ENCODE measurements around the gene EIF3B.

The EIF3B gene

GRCh38 chr7:2350055-2350454 is 4.6 kb upstream of the EIF3B start:
- H3K36me3 ChIP-seq: no peaks in the 10 kb centered on the region

GRCh38 chr7:2350861-2351260 is 3.8 kb upstream of the EIF3B start:
- H3K9ac ChIP-seq: no peak overlapping the region
- no peaks in the 10 kb centered on the region for H3K36me3 ChIP-seq
- no peak for TF ChIP-seq Cebpa-rat (IDR thresholded peaks at IDR 0.05)
- H3K27me3 ChIP-seq: no peaks in the 10 kb centered on the region
- H3K4me1 ChIP-seq: peaks cover 30% of the 10 kb centered on the region
- H3K4me2 ChIP-seq: no peak overlapping the region
- no peaks in the 10 kb centered on the region for H3K9me3 ChIP-seq
- no peak overlapping the region for H3K27ac ChIP-seq
- H4K20me1 ChIP-seq: peaks cover 11% of the 10 kb centered on the region
- no peak overlapping the region for H3K4me3 ChIP-seq

More at GRCh38 chr7:2350055-2350454, 4.6 kb upstream of the EIF3B start:
- peaks cover 3% of the 10 kb centered on the region for H4K20me1 ChIP-seq
- H3K27ac ChIP-seq: peak overlapping the region; percentile 18; the same call in 1 of the 2 replicates
- no peak overlapping the region for H3K9ac ChIP-seq
- H3K4me1 ChIP-seq: peaks cover 28% of the 10 kb centered on the region
- no peaks in the 10 kb centered on the region for H3K9me3 ChIP-seq
- H3K27me3 ChIP-seq: no peaks in the 10 kb centered on the region
- H3K4me3 ChIP-seq: no peak overlapping the region
- no peak for TF ChIP-seq Cebpa-rat (IDR thresholded peaks at IDR 0.05)
- no peak overlapping the region for H3K4me2 ChIP-seq

- H3K4me3 ChIP-seq: peak overlapping the region; percentile 99
- H3K4me2 ChIP-seq: peak overlapping the region; percentile 83
- peaks cover 19% of the 10 kb centered on the region for H3K36me3 ChIP-seq
- no peak for TF ChIP-seq Cebpa-rat (IDR thresholded peaks at IDR 0.05)
- peak overlapping the region; percentile 100 for H3K9ac ChIP-seq
- peaks cover 36% of the 10 kb centered on the region for H4K20me1 ChIP-seq
- no peaks in the 10 kb centered on the region for H3K27me3 ChIP-seq
- peaks cover 40% of the 10 kb centered on the region for H3K4me1 ChIP-seq
- H3K9me3 ChIP-seq: no peaks in the 10 kb centered on the region
- H3K27ac ChIP-seq: peak overlapping the region; percentile 99
Measured at GRCh38 chr7:2353113-2353935, 1.3 kb upstream of the EIF3B start.

GRCh38 chr7:2353936-2354185 is 766 bp upstream of the EIF3B start:
- no peaks in the 10 kb centered on the region for H3K9me3 ChIP-seq
- H3K27ac ChIP-seq: peak overlapping the region; percentile 99
- H3K36me3 ChIP-seq: peaks cover 25% of the 10 kb centered on the region
- peaks cover 41% of the 10 kb centered on the region for H4K20me1 ChIP-seq
- H3K4me2 ChIP-seq: peak overlapping the region; percentile 83
- H3K27me3 ChIP-seq: no peaks in the 10 kb centered on the region
- no peak for TF ChIP-seq Cebpa-rat (IDR thresholded peaks at IDR 0.05)
- peak overlapping the region; percentile 99 for H3K4me3 ChIP-seq
- peaks cover 42% of the 10 kb centered on the region for H3K4me1 ChIP-seq
- H3K9ac ChIP-seq: peak overlapping the region; percentile 100

- TF ChIP-seq Cebpa-rat (IDR thresholded peaks at IDR 0.05): no peak
- H3K9me3 ChIP-seq: no peaks in the 10 kb centered on the region
- H3K27me3 ChIP-seq: no peaks in the 10 kb centered on the region
- peak overlapping the region; percentile 99 for H3K27ac ChIP-seq
- peak overlapping the region; percentile 83 for H3K4me2 ChIP-seq
- peak overlapping the region; percentile 100 for H3K9ac ChIP-seq
- peaks cover 37% of the 10 kb centered on the region for H3K36me3 ChIP-seq
- H3K4me1 ChIP-seq: peaks cover 53% of the 10 kb centered on the region
- peak overlapping the region; percentile 99 for H3K4me3 ChIP-seq
- H4K20me1 ChIP-seq: peaks cover 53% of the 10 kb centered on the region
Measured at GRCh38 chr7:2354939-2355704, 495 bp downstream of the EIF3B start.

GRCh38 chr7:2355705-2356008 is 1.0 kb downstream of the EIF3B start:
- Histone ChIP-seq H4K20me1 (peaks cover 59% of the 10 kb centered on the region), H3K36me3 (peaks cover 43% of the 10 kb centered on the region)

GRCh38 chr7:2357165-2357564 is 2.5 kb downstream of the EIF3B start:
- peaks cover 58% of the 10 kb centered on the region for H3K36me3 ChIP-seq

More at GRCh38 chr7:2355705-2356008, 1.0 kb downstream of the EIF3B start:
- H3K4me1 ChIP-seq: peaks cover 53% of the 10 kb centered on the region
- TF ChIP-seq Cebpa-rat (IDR thresholded peaks at IDR 0.05): no peak
- no peaks in the 10 kb centered on the region for H3K9me3 ChIP-seq
- peak overlapping the region; percentile 99 for H3K27ac ChIP-seq
- no peaks in the 10 kb centered on the region for H3K27me3 ChIP-seq
- H3K4me3 ChIP-seq: peak overlapping the region; percentile 99
- peak overlapping the region; percentile 83 for H3K4me2 ChIP-seq
- H3K9ac ChIP-seq: peak overlapping the region; percentile 100

GRCh38 chr7:2357571-2357970 is 2.9 kb downstream of the EIF3B start:
- H3K4me2 ChIP-seq: peak overlapping the region; percentile 83
- no peaks in the 10 kb centered on the region for H3K27me3 ChIP-seq
- peaks cover 52% of the 10 kb centered on the region for H3K4me1 ChIP-seq
- H3K9ac ChIP-seq: peak overlapping the region; percentile 100; the same call in 1 of the 2 replicates
- H3K4me3 ChIP-seq: no peak overlapping the region
- no peak overlapping the region for H3K27ac ChIP-seq
- 0 out of 2 replicates have a peak, but pooled peaks have one; percentile 2 for TF ChIP-seq Cebpa-rat (IDR thresholded peaks at IDR 0.05)
- peaks cover 78% of the 10 kb centered on the region for H4K20me1 ChIP-seq
- H3K9me3 ChIP-seq: no peaks in the 10 kb centered on the region
- H3K36me3 ChIP-seq: peaks cover 62% of the 10 kb centered on the region

More at GRCh38 chr7:2357165-2357564, 2.5 kb downstream of the EIF3B start:
- Histone ChIP-seq H3K9me3 (no peaks in the 10 kb centered on the region), H3K27ac (no peak overlapping the region), H3K27me3 (no peaks in the 10 kb centered on the region), H4K20me1 (peaks cover 74% of the 10 kb centered on the region), H3K4me3 (peak overlapping the region; percentile 99; the same call in 1 of the 2 replicates), H3K9ac (peak overlapping the region; percentile 100; the same call in 1 of the 2 replicates), H3K4me2 (peak overlapping the region; percentile 83), H3K4me1 (peaks cover 53% of the 10 kb centered on the region)
- TF ChIP-seq Cebpa-rat (IDR thresholded peaks at IDR 0.05): 0 out of 2 replicates have a peak, but pooled peaks have one; percentile 35

- Histone ChIP-seq H3K4me2 (no peak overlapping the region), H3K9me3 (no peaks in the 10 kb centered on the region), H3K36me3 (peaks cover 77% of the 10 kb centered on the region)
Measured at GRCh38 chr7:2358968-2359527, 4.4 kb downstream of the EIF3B start.

More at GRCh38 chr7:2358968-2359527, 4.4 kb downstream of the EIF3B start:
- no peak for TF ChIP-seq Cebpa-rat (IDR thresholded peaks at IDR 0.05)
- peaks cover 93% of the 10 kb centered on the region for H4K20me1 ChIP-seq
- peaks cover 40% of the 10 kb centered on the region for H3K4me1 ChIP-seq
- 0 out of 2 replicates have a peak overlapping the region, but pooled peaks have one; percentile 16 for H3K9ac ChIP-seq
- H3K4me3 ChIP-seq: no peak overlapping the region
- no peak overlapping the region for H3K27ac ChIP-seq
- H3K27me3 ChIP-seq: no peaks in the 10 kb centered on the region

Data from BLaER1 (cell line).